Activated CD4-positive, alpha-beta T cell treated with anti-CD3 and anti-CD28 coated beads for 4 hours (primary cell): ENCODE results near the gene RPS6KC1.
"Not testable (repeated sequence)": the region's sequence is repeated elsewhere in the genome, so short reads cannot be mapped to it uniquely, and the experiment has no call there.

Experiments
- DNase-seq, 2 donors: peaks; one replicate each; pipeline ENCODE4 v3.0.0-alpha.2; 2020

Gene RPS6KC1

DNA sequence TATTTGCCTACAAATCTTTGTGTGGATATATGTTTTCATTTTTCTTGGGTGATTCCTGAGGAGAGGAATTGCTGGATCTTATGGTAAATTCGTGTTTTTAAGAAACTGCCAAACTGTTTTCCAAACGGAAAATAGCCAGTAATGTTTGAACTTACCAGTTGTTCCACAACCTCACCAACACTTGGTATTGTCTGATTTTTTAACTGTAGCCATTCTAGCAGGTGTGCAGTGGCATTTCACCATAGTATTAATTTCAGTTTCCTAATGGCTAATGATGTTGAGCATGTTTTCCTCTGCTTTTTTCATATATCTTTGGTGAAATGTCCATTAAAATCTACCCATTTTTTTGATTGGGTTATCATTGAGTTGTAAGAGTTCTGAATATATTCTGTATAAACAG, 56.6 kb downstream of the RPS6KC1 start:
- DNase-seq = no peak

DNA sequence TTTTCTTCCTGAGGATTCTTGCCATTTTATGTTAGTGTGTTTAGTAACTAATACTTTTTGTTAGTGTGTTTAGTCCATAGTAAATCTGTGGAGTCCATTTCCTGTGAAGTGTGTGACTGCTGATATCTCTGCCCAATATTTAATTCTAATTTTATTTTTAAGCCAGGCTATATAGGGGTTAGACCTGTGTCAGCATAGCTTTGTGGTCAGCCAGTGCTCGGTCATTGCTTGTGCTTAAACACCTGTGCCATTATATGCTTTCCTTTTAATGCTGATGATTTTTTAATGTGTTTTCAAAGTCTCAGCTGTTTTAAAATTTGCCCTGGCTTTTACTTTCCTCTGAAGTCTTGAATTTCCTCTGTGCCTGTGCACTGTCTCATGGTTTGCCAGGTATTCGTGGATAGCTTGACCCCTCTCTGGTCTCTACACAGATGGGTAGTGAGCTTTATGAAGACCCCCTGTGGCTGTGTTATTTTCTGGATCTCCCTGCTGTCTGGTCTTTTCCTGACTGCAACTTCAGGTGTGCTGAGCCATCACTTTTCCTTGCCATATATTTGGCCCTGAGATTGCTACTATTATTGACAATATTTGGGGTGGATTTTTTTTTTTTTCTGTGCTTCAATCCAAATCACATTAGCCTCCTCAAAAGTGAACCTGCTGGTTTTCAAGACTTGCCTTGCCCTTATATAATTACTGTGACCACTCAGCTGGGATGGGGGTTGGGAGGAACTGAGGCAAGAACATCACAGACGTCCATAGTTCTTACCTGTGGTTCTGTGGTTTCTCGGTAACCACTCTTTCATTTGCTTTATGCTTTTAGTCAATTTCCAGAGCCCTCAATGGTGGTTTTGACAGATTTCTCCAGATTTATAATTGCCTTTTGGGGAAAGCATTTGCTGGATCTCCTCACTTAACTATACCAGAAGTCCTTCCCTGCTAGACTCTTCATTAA, 59.6 kb downstream of the RPS6KC1 start:
- DNase-seq = no peak

DNA sequence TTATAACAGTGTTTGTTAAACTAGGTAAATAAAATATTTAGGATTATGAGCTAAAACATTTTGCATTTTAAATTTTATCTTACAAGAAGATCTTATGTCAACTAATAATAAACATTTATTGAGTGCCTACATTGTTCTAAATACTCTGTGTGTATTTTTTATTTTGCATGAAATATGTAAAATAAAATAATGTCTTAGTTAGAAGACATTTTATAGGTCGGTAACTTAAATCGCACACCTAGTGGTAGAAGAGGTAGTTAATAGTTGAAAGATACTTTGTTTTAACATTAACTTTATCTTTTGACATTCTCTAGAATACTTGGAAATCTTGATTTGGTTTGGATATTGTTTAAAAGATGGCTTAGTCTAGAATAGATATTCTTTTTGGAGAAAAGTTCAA, 60.5 kb downstream of the RPS6KC1 start:
- DNase-seq = no peak

DNA sequence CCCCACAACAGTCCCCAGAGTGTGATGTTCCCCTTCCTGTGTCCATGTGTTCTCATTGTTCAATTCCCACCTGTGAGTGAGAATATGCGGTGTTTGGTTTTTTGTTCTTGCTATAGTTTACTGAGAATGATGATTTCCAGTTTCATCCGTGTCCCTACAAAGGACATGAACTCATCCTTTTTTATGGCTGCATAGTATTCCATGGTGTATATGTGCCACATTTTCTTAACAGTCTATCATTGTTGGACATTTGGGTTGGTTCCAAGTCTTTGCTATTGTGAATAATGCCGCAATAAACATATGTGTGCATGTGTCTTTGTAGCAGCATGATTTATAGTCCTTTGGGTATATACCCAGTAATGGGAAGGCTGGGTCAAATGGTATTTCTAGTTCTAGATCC, 61.7 kb downstream of the RPS6KC1 start:
- DNase-seq = not testable (repeated sequence)

DNA sequence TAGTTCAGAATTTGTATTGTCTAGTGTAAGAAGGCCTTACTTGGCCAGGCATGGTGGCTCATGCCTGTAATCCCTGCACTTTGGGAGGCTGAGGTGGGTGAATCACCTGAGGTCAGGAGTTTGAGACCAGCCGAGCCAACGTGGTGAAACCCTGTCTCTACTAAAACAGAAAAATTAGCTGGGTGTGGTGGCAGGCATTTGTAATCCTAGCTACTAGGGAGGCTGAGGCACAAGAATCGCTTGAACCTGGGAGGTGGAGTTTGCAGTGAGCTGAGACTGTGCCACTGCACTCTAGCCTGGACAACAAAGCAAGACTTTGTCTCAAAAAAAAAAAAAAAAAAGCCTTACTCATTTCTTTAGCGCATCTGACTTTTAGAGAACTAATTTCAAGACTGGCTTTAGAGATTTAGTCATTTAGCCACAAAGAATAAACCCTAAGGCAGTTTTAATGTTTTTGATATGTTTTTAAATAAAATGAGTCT, 66.7 kb downstream of the RPS6KC1 start:
- not testable (repeated sequence) for DNase-seq

DNA sequence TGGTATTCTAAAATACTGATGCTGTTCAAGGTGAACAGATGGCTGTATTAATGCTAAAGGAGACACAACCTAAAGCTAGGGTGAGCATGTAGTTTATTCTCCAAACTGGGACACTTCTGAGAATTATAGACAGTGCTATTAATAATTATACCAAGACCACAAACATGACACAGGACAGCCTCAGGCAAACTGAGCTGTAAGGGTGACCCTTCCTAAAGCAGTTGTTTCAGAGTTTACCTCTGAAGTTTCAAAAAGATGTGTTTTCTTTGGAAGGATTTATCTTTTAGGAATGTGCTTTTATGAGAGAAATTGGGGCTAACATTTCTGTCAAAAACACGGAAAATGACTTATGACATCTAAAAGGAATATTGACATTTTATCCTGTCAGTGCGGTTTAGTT, 68.8 kb downstream of the RPS6KC1 start:
- no peak for DNase-seq

DNA sequence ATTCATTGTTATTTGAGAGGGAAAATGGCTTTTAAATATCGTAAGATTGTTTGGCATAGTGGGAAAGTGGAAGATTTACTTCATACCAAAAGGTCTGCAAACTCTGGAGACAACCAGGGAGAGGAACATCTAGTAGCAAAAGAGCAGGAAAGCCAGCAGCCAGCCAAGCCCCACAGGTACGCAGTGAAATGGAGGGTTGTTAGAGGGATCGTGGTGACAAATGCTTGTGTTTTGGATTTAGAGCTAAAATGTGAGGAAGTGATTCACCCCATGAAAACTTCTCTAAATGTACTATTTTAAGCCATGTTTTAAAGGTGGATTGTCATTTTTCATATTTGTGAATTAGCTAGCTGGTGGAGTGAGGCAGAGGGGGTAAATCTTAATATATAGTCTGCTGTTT, 69.3 kb downstream of the RPS6KC1 start:
- no peak for DNase-seq

DNA sequence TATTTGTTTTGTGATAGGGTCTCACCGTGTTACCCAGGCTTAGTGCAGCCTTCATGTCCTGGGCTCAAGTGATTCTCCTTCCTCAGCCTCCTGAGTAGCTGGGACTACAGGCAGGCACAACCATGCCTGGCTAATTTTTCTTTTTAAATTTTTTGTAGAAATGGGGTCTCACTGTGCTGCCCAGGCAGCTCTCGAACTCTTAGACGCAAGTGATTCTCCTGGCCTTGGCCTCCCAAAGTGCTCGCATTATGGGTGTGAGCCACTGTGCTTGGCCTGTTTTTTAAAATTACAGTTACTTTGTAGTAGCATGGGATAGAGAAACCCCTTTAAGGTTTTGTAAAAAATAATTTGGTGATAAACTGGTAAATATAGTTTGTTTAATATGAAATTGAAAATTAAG, 69.9 kb downstream of the RPS6KC1 start:
- DNase-seq = no peak

DNA sequence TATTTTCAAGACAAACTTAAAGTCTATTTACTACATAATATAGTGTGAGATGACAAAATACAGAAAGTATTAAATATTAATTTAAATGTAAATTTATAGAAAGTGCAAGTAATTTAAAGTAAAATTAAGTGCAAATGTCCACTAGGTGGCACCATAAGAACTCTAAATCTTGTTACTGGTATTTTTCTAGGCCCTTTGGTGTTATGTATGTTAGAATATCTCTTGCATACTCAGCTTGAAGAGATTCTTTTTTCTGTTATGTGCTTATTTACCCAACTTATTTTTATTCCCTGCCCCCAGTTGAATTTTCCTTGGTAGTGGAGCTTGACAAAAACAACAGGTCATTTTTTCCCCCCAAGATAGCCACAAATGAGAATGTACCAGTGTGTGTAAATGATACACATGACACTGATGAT, 71.5 kb downstream of the RPS6KC1 start:
- no peak for DNase-seq

DNA sequence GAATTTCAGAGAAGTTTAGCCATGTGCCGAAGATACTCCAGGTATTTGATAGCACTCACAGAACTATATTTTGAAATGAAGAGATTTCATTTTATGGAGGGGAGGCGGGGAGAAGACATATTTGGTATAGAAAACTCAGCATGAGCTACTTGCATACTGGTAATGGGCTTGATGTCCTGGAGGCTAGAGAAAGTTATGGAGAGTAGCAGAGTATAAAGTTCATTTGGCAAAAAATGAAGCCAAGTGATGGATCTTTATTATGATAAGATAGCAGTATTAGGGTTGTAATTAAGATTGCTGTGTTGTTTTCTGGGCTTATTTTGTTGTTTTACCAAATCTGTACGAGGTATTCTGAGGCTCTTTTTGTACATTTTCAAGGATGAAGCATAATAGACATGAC, 72.0 kb downstream of the RPS6KC1 start:
- no peak for DNase-seq

DNA sequence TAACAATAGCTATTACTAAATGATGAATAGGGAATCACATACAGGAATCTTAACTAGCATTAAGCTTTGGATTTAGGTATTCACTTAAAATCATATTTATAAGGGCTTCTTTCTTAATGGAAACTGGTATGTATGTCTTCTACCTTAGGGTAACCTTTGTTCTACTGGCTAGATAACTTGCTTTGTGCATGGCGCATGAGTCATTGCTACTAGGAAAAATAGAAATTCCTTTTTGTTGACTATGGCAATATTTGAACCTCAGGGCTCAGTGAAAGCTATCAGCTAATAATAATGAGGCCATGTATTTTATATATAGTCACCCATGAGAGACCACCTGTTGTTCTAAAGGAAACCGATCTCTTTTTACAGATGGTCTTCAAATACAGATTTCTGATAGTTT, 72.5 kb downstream of the RPS6KC1 start:
- DNase-seq = no peak

DNA sequence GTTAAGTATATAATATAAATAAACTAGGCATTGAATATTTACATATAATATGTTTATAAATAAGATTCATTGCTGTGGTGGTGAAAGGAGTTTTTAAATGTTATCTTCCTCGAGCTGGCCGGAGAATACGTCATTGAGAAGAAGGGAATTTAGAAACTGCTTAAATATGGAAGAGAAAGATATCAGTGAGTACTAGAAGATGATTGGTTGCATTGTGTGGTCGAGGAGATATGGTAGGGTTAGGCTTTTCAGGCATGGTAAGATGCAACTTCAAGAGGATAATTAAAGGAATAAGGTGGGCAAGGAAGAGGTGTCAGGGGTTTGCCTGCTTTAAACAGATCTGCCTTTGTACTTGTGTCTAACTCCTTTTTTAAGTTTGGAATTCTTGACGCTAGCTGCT, 73.5 kb downstream of the RPS6KC1 start:
- DNase-seq = no peak

DNA sequence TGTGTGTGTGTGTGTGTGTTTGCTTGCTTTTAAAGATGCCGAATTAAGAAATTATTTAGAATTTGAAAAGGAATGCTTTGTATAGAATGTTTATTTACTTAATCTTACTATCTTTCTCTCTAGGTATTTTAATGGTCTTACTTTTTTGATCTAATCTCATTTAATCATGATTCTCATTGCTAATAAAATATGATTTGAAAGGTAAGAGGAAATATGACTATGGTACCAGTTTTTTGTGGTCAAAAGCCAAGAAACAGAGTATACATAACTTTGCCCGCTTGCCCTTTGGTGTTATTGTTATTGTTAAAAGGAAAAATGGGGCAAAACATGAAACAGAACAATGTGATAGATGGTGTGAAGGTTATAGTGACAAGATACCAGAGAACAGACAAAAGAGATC, 74.6 kb downstream of the RPS6KC1 start:
- no peak for DNase-seq

DNA sequence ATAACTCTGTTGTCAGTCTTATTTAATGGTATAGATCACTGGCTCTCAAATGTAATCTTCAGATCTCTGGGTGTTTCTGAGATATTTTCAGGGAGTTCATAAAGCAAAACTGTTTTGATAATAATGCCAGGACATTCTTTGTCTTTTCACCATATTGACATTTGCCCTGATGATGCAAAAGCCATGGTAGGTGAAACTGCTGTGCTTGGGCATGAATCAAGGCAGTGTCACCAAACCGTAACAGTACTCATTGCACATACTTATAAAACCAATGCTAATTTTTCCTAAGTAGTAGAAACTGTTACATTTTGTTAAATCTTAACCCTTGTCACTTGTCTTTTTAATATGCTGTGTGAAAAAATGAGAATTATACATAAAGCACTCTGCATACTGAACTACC, 76.0 kb downstream of the RPS6KC1 start:
- no peak for DNase-seq

DNA sequence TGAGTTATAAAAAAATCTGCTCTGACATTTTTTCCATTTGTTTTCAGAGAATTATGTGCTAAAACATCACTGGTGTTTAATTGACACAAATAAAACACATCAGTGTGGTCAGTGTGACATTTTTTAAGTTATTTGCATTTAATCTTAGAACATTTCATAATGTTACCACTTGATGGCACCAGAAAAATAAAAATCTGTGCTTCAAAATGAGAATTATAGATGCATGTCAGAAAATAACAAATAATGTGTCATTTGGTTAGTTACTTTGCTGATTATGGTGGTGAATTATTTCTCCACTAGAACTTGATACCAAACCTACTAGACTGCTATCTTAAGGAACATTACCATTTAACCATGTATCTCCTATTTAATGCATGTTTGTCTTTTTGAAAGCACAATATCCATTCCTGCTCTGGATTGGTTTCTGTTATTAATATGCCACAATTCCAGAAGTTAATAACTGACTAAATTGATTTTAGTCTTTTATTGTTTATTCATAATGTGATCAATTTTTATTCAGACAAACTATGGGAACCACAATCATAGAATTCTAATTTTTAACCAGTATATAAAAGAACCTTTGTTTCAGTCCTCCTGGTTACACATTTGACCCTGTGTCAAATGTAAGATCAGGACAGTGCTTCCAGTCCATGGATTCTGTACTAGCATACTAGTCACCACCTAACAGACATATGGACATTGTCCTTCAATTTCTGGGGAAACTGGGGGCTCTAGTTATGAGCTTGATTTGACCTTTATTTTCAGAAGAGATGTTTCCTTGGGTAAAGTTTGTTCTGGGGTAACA, 81.0 kb downstream of the RPS6KC1 start:
- no peak for DNase-seq

DNA sequence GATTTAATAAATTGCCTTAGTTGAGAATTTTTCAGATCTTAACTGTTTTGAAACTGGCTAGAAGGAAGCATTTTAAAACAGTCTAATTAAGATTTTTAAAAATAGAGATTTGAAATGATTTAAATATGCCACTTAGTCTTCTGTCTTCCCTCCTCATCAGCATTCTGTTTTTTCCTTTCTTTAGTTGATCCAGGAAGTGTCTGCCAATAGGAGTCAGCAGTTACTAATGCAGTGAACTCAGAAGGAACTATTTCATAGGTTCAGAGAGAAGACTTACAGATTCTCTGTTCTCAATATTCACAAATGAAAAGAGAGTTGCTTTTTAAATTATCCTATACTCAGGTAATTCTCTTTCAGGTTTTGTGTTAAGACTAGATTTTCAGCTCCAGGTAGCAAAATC, 84.5 kb downstream of the RPS6KC1 start:
- DNase-seq = no peak

DNA sequence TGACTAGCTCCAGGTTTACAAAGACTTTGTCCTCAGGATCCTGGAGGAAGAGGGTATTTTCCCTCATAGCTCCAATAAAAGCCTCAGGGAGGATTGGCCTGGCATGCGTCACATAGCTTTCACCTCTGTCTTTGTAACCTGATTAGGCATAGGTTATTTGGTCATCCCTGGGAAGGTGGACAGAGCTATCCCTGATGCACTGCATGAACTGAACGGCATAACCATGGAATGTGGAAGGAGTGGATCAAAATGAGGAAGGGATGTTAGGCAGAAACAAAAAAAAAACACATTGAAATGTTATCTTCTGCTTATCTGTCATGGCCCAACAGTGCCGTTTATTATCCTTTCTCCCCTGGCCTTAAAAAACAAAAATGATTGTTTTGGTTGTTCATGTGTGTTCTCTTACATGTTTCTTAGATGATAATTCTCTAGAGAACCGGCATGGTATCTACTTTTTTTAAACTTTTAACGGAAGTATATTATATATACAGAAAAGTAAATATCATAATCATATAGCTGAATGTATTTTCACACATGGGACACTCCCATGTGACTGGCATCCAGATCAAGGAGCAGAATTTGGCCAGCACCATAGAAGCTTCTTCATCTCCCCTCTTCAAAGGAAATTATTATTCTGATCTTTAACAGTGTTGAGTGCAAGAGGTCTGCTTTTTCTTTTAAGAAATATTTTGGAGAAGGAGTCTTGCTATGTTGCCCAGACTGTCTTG, 85.3 kb downstream of the RPS6KC1 start:
- DNase-seq = no peak

DNA sequence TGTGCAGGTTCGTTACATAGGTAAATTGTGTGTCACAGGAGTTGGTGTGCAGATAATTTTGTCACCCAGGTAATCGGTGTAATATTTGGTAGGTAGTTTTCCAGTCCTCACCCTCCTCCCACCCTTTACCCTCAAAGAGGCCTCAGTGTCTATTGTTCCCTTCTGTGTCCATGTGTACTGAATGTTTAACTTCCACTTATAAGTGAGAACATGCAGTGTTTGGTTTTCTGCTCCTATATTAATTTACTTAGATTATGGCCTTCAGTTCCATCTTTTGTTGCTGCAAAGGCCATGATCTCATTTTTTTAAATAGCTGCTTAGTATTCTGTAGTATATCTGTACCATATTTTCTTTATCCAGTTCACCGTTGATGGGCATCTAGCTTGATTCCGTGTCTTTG, 87.3 kb downstream of the RPS6KC1 start:
- DNase-seq = no peak

DNA sequence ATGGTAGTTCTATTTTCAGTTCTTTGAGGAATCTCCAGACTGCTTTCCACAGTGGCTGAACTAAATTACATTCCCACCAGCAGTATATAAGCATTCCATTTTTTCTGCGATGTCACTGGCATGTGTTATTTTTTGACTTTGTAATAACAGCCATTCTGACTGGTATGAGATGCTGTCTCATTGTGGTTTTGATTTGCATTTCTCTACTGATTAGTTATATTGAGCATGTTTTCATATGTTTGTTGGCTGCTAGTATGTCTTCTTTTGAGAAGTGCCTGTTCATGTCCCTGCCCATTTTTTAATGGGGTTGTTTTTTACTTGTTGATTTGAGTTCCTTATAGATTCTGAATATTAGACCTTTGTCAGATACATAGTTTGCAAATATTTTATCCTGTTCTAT, 87.9 kb downstream of the RPS6KC1 start:
- DNase-seq = no peak

DNA sequence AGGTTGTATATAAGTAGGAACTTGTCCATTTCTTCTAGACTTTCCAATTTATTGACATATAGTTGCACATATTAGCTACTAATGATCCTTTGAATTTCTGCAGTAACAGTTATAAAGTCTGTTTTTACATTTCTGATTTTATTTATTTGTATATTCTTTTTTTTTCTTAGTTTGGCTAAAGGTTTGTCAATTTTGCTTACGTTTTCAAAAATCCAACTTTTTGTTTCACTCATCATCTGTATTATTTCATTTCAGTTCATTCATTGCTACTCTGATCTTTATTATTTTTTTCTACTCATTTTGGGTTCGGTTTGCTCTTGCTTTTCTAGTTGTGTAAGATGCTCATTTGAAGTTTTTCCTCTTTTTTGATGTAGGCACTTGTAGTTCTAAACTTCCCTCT, 97.9 kb downstream of the RPS6KC1 start:
- DNase-seq = no peak

DNA sequence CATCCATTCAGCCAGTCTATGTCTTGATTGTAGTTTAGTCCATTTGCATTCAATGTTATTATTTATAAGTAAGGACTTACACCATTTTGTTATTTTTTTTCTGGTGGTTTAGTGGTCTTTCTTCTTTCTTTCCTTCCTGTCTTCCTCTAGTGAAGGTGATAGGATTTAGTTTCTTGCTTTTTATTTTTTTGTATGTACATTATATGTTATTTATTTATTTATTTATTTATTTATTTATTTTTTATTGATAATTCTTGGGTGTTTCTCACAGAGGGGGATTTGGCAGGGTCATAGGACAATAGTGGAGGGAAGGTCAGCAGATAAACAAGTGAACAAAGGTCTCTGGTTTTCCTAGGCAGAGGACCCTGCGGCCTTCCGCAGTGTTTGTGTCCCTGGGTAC, 99.0 kb downstream of the RPS6KC1 start:
- DNase-seq = not testable (repeated sequence)

DNA sequence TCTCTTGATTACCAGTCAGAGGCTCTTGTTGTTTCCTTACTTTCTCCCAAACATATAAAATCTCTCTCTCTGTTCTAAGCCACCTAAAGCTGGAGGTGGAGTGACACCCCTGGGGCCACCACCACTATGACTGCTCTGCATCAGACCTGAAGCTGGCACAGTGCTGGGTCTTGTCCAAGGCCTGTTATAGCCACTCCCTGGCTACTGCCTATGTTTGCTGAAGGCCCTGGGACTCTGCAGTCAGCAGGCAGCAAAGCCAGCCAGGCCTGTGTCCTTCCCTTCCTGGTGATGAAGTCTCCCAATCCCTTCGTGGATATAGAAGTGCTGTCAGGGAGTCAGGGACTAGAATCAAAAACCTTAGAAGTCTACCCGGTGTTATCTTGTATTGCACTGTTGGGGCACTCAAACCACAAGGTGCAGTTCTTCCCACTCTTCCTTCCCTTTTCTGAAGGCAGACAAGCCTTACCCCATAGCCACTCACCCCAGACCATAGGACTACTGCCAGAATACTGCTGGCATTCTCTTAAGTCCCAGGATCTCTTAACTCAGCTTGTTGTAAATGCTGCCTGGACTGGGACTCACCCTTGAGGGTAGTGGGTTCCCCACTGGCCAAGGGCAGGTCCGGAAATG, 103.1 kb downstream of the RPS6KC1 start:
- no peak for DNase-seq

DNA sequence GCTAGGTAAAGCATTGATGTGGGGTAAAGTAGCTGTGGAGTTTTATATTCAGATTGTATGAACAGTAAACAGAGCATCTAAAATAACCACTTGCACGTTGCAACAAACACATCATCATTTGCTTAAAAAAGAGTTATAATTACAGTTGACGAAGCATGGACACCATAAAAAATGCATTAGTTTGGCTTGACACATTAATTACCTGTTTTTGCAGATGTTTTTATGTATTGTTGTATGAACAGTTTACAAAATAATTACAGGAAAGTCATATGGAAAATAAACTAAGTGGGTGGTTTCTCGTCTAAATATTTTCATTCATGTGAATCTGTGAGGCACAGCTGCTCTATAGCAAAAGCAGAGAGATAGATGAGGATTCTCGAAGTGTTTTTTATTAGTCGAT, 108.3 kb downstream of the RPS6KC1 start:
- no peak for DNase-seq
